ENCODE data around the gene C20orf96. TPM values are rescaled to one million over a fixed set of nuclear protein-coding genes. Genes with fewer than 3 reads are reported as not detected.

C20orf96 gene
- polyA plus RNA-seq, 3 donors, result 0.28 to 9.3 (median 0.88) TPM

DNA sequence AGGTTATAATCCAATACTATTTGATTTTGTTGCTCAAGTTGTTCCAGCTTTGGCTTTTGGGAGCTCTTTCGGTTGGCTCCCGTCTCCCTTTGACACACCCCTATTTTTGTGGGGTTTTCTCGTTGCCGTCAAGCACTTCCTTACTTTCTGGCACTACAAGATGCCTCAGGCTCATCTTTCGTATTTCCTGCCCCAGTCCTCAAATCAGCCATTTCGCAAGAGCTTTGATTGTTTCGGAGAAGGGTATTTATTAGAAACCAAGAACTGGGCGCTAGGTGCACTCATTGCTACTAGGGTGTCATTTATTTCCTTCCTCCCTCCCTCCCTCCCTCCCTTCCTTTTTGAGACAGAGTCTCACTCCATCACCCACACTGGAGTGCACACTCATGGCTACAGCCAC is 21.5 kb upstream of the C20orf96 start:
- H3K4me1 ChIP-seq (ENCODE audit: control insufficient read depth in 1 of 2, insufficient read depth in 2 of 2, low read length in 2 of 2), result peaks cover 28% of the 10 kb centered on the region in 2 donors
- no peak overlapping the region for H3K4me3 ChIP-seq (replicated peaks in 1 of 3; ENCODE audit: low read depth in 2 of 3, low read length in 3 of 3)
- Mint-ChIP-seq H3K4me3 (peak overlapping the region; percentile 4 to 21), H3K4me1 (peaks cover 23% of the 10 kb centered on the region), H3K36me3 (no peaks in the 10 kb centered on the region), H3K27ac (peak overlapping the region in 1 of 7 donors; percentile 78), H3K9me3 (no peaks in the 10 kb centered on the region), H3K27me3 (ENCODE audit: low read depth in 3 of 3) (peaks cover 0 to 1% (median 0%) of the 10 kb centered on the region in 3 donors)
- peak in 1 of 3 donors; percentile 37 for DNase-seq
- WGBS (ENCODE audit: insufficient coverage), result 60% methylated on average over 2 of the region's 8 CpGs
- no peaks in the 10 kb centered on the region for H3K79me2 ChIP-seq (ENCODE audit: insufficient read depth, low read length)
- H3K36me3 ChIP-seq (replicated peaks in 1 of 2; ENCODE audit: control insufficient read depth in 1 of 2, insufficient read depth in 2 of 2, low read length in 2 of 2), result no peaks in the 10 kb centered on the region
- H3K9me3 ChIP-seq (replicated peaks in 1 of 2; ENCODE audit: control insufficient read depth in 1 of 2, insufficient read depth in 1 of 2, low read length in 2 of 2), result no peaks in the 10 kb centered on the region
- TF ChIP-seq, protein P1, sequence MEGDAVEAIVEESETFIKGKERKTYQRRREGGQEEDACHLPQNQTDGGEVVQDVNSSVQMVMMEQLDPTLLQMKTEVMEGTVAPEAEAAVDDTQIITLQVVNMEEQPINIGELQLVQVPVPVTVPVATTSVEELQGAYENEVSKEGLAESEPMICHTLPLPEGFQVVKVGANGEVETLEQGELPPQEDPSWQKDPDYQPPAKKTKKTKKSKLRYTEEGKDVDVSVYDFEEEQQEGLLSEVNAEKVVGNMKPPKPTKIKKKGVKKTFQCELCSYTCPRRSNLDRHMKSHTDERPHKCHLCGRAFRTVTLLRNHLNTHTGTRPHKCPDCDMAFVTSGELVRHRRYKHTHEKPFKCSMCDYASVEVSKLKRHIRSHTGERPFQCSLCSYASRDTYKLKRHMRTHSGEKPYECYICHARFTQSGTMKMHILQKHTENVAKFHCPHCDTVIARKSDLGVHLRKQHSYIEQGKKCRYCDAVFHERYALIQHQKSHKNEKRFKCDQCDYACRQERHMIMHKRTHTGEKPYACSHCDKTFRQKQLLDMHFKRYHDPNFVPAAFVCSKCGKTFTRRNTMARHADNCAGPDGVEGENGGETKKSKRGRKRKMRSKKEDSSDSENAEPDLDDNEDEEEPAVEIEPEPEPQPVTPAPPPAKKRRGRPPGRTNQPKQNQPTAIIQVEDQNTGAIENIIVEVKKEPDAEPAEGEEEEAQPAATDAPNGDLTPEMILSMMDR (IDR thresholded peaks at IDR 0.05), result no peak
- no peak overlapping the region for H3K27ac ChIP-seq (ENCODE audit: low read depth in 1 of 2, low read length in 2 of 2)
- no peak overlapping the region for H3K4me2 ChIP-seq (replicated peaks; ENCODE audit: extremely low read depth, low read length, poor library complexity, severe bottlenecking)
- H4K20me1 ChIP-seq (ENCODE audit: insufficient read depth, low read length), result no peaks in the 10 kb centered on the region
- H2AFZ ChIP-seq (ENCODE audit: insufficient read depth, low read depth, low read length, poor library complexity, severe bottlenecking), result peak overlapping the region; percentile 21
- no peaks in the 10 kb centered on the region for H3K27me3 ChIP-seq (ENCODE audit: control insufficient read depth in 2 of 2, insufficient read depth in 2 of 2, low read length in 2 of 2)
- H3K9ac ChIP-seq (ENCODE audit: insufficient read depth, low read length, poor library complexity, severe bottlenecking), result no peak overlapping the region
- intact Hi-C loops (cut with micrococcal nuclease), result no loop called here

- Histone ChIP-seq H3K79me2 (ENCODE audit: insufficient read depth, low read length) (no peaks in the 10 kb centered on the region), H3K36me3 (replicated peaks in 1 of 2; ENCODE audit: control insufficient read depth in 1 of 2, insufficient read depth in 2 of 2, low read length in 2 of 2) (no peaks in the 10 kb centered on the region), H3K27me3 (ENCODE audit: control insufficient read depth in 2 of 2, insufficient read depth in 2 of 2, low read length in 2 of 2) (no peaks in the 10 kb centered on the region), H3K9ac (ENCODE audit: insufficient read depth, low read length, poor library complexity, severe bottlenecking) (no peak overlapping the region), H3K4me1 (ENCODE audit: control insufficient read depth in 1 of 2, insufficient read depth in 2 of 2, low read length in 2 of 2) (peaks cover 28% of the 10 kb centered on the region in 2 donors), H3K4me2 (replicated peaks; ENCODE audit: extremely low read depth, low read length, poor library complexity, severe bottlenecking) (no peak overlapping the region), H4K20me1 (ENCODE audit: insufficient read depth, low read length) (no peaks in the 10 kb centered on the region), H2AFZ (ENCODE audit: insufficient read depth, low read depth, low read length, poor library complexity, severe bottlenecking) (no peak overlapping the region), H3K9me3 (replicated peaks in 1 of 2; ENCODE audit: control insufficient read depth in 1 of 2, insufficient read depth in 1 of 2, low read length in 2 of 2) (no peaks in the 10 kb centered on the region), H3K4me3 (replicated peaks in 1 of 3; ENCODE audit: low read depth in 2 of 3, low read length in 3 of 3) (no peak overlapping the region), H3K27ac (ENCODE audit: low read depth in 1 of 2, low read length in 2 of 2) (no peak overlapping the region)
- DNase-seq, result no peak
- Mint-ChIP-seq H3K36me3 (no peaks in the 10 kb centered on the region), H3K9me3 (no peaks in the 10 kb centered on the region), H3K4me1 (peaks cover 23% of the 10 kb centered on the region), H3K27me3 (ENCODE audit: low read depth in 3 of 3) (peaks cover 0 to 1% (median under 1%) of the 10 kb centered on the region in 3 donors), H3K27ac (no peak overlapping the region), H3K4me3 (no peak overlapping the region)
- 100% methylated on average over 4 of the region's 7 CpGs for WGBS (ENCODE audit: insufficient coverage)
- TF ChIP-seq, protein P1 (IDR thresholded peaks at IDR 0.05), result no peak
- intact Hi-C loops (cut with micrococcal nuclease), result no loop called here
Measured at GRCh38 chr20:311609-312008, 21.1 kb upstream of the C20orf96 start.
